ENCODE data around the gene TEX261. TPM values are rescaled to one million over a fixed set of nuclear protein-coding genes. Genes with fewer than 3 reads are reported as not detected.

TEX261 gene
- total and polyA plus RNA-seq, 2 donors (not counting 3 experiments of a cell fraction or from before 2014, with no cell fraction given), result 71.2 to 98.1 TPM

GRCh38 chr2:70957798-70958197, 36.9 kb downstream of the TEX261 start:
- Histone ChIP-seq H3K9me1 (replicated peaks; ENCODE audit: control insufficient read depth, extremely low read depth, insufficient read depth, low read length) (no peaks in the 10 kb centered on the region), H3K79me2 (ENCODE audit: control insufficient read depth, insufficient read depth, low read length) (no peaks in the 10 kb centered on the region), H3K27me3 (ENCODE audit: control insufficient read depth in 2 of 2, insufficient read depth in 2 of 2, low read length in 2 of 2) (peaks cover 23 to 34% of the 10 kb centered on the region in 2 experiments), H3K4me2 (ENCODE audit: insufficient read depth, low read length) (no peak overlapping the region), H3K4me1 (ENCODE audit: control insufficient read depth, extremely low read depth, insufficient read depth, low read length) (peaks cover 3% of the 10 kb centered on the region), H3K36me3 (ENCODE audit: control insufficient read depth in 2 of 2, extremely low read depth in 1 of 2, insufficient read depth in 2 of 2, low read length in 2 of 2) (no peaks in the 10 kb centered on the region), H4K20me1 (replicated peaks; ENCODE audit: control insufficient read depth, extremely low read depth, insufficient read depth, low read length) (no peaks in the 10 kb centered on the region), H2AFZ (ENCODE audit: low read depth, low read length) (no peak overlapping the region), H3K9ac (replicated peaks; ENCODE audit: extremely low read depth, insufficient read depth, low read length) (no peak overlapping the region), H3K27ac (ENCODE audit: insufficient read depth, low read depth, low read length) (no peak overlapping the region), H3K9me3 (replicated peaks; ENCODE audit: control insufficient read depth, insufficient read depth, low read length) (no peaks in the 10 kb centered on the region), H3K4me3 (replicated peaks in 1 of 3; ENCODE audit: insufficient read depth in 1 of 3, low read depth in 1 of 3, low read length in 3 of 3) (no peak overlapping the region)
- POLR2A ChIA-PET, result no interaction called here
- intact Hi-C loops (cut with micrococcal nuclease) (no loop called here), dilution Hi-C loops (cut with MboI; ENCODE audit: extremely low pct_ligation_motif_present, low sequenced_read_pairs) (no loop called here)
- FAIRE-seq, result no peak
- TF ChIP-seq POLR2AphosphoS5 (IDR thresholded peaks at IDR 0.05; ENCODE audit: insufficient read depth, low read depth, low read length), result no peak
- TF ChIP-seq, protein P1, sequence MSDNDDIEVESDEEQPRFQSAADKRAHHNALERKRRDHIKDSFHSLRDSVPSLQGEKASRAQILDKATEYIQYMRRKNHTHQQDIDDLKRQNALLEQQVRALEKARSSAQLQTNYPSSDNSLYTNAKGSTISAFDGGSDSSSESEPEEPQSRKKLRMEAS (IDR thresholded peaks at IDR 0.05; ENCODE audit: insufficient read depth, insufficient read length), result no peak
- no peak for TF ChIP-seq POLR2A (IDR thresholded peaks at IDR 0.05; ENCODE audit: low read depth, low read length)
- no peak for TF ChIP-seq EZH2 (IDR thresholded peaks at IDR 0.05; ENCODE audit: borderline replicate concordance, low read depth, low read length, severe bottlenecking)
- TF ChIP-seq FOS (IDR thresholded peaks at IDR 0.05; ENCODE audit: borderline replicate concordance, insufficient read depth, low read length), result no peak
- no peak for TF ChIP-seq GATA2 (IDR thresholded peaks at IDR 0.05; ENCODE audit: insufficient read depth, insufficient read length, low read depth, low read length)
- no peak for DNase-seq (ENCODE audit: low read depth, low spot score)
- CTCF ChIA-PET, result interaction anchor here (1.3 to 10.3 kb wide), 2 partner anchors 10 to 86 kb away, joined by 4 to 84 read pairs; no protein-coding TSS in a partner anchor
- BruUV-seq (replicated peaks), result no TSS peak

DNA sequence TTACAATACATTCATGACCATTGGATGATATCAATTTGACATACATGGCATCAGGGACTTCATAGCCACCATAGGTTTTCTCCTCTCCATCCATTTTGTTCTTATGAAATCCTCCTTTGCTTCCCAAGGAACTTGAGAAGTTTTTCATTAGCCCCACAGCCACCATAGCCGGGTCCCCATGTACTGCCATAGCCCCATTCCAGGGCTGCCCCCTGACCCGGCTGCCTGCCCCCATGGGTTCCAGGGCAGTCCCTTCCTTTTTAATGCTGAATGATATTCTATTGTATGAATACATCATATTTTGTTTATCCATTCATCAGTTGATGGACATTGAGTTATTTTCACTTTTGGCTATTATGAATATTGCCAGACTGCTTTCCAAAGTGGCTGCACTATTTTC, 38.5 kb downstream of the TEX261 start:
- Histone ChIP-seq H3K27ac (ENCODE audit: insufficient read depth, low read depth, low read length) (no peak overlapping the region), H3K4me3 (replicated peaks in 1 of 3; ENCODE audit: insufficient read depth in 1 of 3, low read depth in 1 of 3, low read length in 3 of 3) (no peak overlapping the region), H4K20me1 (replicated peaks; ENCODE audit: control insufficient read depth, extremely low read depth, insufficient read depth, low read length) (no peaks in the 10 kb centered on the region), H3K4me2 (ENCODE audit: insufficient read depth, low read length) (no peak overlapping the region), H3K27me3 (ENCODE audit: control insufficient read depth in 2 of 2, insufficient read depth in 2 of 2, low read length in 2 of 2) (peaks cover 24 to 34% of the 10 kb centered on the region in 2 experiments), H3K79me2 (ENCODE audit: control insufficient read depth, insufficient read depth, low read length) (no peaks in the 10 kb centered on the region), H2AFZ (ENCODE audit: low read depth, low read length) (no peak overlapping the region), H3K36me3 (ENCODE audit: control insufficient read depth in 2 of 2, extremely low read depth in 1 of 2, insufficient read depth in 2 of 2, low read length in 2 of 2) (no peaks in the 10 kb centered on the region), H3K9ac (replicated peaks; ENCODE audit: extremely low read depth, insufficient read depth, low read length) (no peak overlapping the region), H3K9me3 (replicated peaks; ENCODE audit: control insufficient read depth, insufficient read depth, low read length) (no peaks in the 10 kb centered on the region), H3K4me1 (ENCODE audit: control insufficient read depth, extremely low read depth, insufficient read depth, low read length) (peaks cover 3% of the 10 kb centered on the region), H3K9me1 (replicated peaks; ENCODE audit: control insufficient read depth, extremely low read depth, insufficient read depth, low read length) (no peaks in the 10 kb centered on the region)
- no TSS peak for BruUV-seq (replicated peaks)
- DNase-seq (ENCODE audit: low read depth, low spot score) (no peak), FAIRE-seq (no peak)
- dilution Hi-C loops (cut with MboI; ENCODE audit: extremely low pct_ligation_motif_present, low sequenced_read_pairs) (no loop called here), intact Hi-C loops (cut with micrococcal nuclease) (no loop called here)
- TF ChIP-seq, protein P1 (IDR thresholded peaks at IDR 0.05; ENCODE audit: insufficient read depth, insufficient read length), result no peak
- TF ChIP-seq FOS (IDR thresholded peaks at IDR 0.05; ENCODE audit: borderline replicate concordance, insufficient read depth, low read length) (no peak), EZH2 (IDR thresholded peaks at IDR 0.05; ENCODE audit: borderline replicate concordance, low read depth, low read length, severe bottlenecking) (no peak), POLR2A (IDR thresholded peaks at IDR 0.05; ENCODE audit: low read depth, low read length) (no peak), JUN (IDR thresholded peaks at IDR 0.05; ENCODE audit: borderline replicate concordance, insufficient read depth, insufficient read length, low read depth) (no peak), MYC (IDR thresholded peaks at IDR 0.05; ENCODE audit: low read depth, low read length) (no peak), GATA2 (IDR thresholded peaks at IDR 0.05; ENCODE audit: insufficient read depth, insufficient read length, low read depth, low read length) (no peak), POLR2AphosphoS5 (IDR thresholded peaks at IDR 0.05; ENCODE audit: insufficient read depth, low read depth, low read length) (no peak)
- TF ChIP-seq, protein P2, sequence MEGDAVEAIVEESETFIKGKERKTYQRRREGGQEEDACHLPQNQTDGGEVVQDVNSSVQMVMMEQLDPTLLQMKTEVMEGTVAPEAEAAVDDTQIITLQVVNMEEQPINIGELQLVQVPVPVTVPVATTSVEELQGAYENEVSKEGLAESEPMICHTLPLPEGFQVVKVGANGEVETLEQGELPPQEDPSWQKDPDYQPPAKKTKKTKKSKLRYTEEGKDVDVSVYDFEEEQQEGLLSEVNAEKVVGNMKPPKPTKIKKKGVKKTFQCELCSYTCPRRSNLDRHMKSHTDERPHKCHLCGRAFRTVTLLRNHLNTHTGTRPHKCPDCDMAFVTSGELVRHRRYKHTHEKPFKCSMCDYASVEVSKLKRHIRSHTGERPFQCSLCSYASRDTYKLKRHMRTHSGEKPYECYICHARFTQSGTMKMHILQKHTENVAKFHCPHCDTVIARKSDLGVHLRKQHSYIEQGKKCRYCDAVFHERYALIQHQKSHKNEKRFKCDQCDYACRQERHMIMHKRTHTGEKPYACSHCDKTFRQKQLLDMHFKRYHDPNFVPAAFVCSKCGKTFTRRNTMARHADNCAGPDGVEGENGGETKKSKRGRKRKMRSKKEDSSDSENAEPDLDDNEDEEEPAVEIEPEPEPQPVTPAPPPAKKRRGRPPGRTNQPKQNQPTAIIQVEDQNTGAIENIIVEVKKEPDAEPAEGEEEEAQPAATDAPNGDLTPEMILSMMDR (IDR thresholded peaks at IDR 0.05; ENCODE audit: extremely low read depth in 1 of 2, insufficient read depth in 1 of 2, low read depth in 1 of 2, low read length in 2 of 2), result no peak
- POLR2A ChIA-PET, result no interaction called here
- CTCF ChIA-PET, result interaction anchor here (0.9 kb wide), 1 partner anchor 9 kb away, joined by 3 read pairs; no protein-coding TSS in a partner anchor

Measured in endothelial cell of umbilical vein (primary cell).